NT2/D1 (cell line): ENCODE results near the gene PHACTR2.

ENCODE experiments used
- SUZ12 ChIP-seq: IDR thresholded peaks from 2 replicates; pipeline ENCODE4 v1.6.1; 2011; ENCODE audit not compliant: insufficient read length, insufficient read depth; ENCODE audit errors: extremely low read depth
- YY1 ChIP-seq: IDR thresholded peaks from 2 replicates; pipeline ENCODE4 v1.6.1; 2011; ENCODE audit not compliant: insufficient read length, insufficient read depth
- ZNF274 ChIP-seq: IDR thresholded peaks from 2 replicates; pipeline ENCODE4 v1.6.1; 2011; ENCODE audit warnings: mild to moderate bottlenecking, low read depth, low read length

- no peak for TF ChIP-seq YY1
- TF ChIP-seq SUZ12, result no peak
- TF ChIP-seq ZNF274, result no peak
These were observed 6.7 kb downstream of the PHACTR2 start for GRCh38 chr6:143684486-143684885.
